Measurements from ENCODE around the gene ADAMTSL1. TPM values are rescaled to one million over a fixed set of nuclear protein-coding genes. Genes with fewer than 3 reads are reported as not detected.
A peak's percentile ranks its signal among the peaks of the same experiment; 100 is the strongest.

ADAMTSL1 gene
- total and polyA plus RNA-seq, 2 of the 8 experiments (the other 6 are each of a cell fraction or from before 2014, with no cell fraction given): 0.84 to 1.1 TPM

DNA sequence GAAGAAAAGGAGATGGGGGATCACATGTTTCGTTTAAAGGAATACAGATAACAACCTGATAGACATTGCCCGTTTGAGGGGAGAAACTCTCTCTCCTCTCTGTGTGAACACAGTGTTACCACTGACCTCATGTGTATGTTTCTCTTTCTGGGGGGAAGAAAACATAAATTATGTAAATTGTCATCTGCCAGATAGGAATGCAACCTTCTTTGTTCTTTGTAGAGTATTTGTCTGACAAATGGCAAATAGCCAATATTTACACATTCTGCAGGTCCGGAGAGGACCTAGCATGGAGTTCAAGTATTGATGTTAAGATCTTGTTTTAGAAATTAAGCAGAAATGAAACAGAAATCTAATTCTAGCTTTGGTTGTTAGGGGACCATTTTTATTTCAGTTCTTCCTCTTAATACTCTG, 282.8 kb downstream of the ADAMTSL1 start:
- 0 out of 2 replicates have a peak overlapping the region, but pooled peaks have one; percentile 39 for H2AFZ ChIP-seq (ENCODE audit: low read length)
- no peak overlapping the region for H2BK120ac ChIP-seq (replicated peaks; ENCODE audit: low read depth, low read length)
- no peaks in the 10 kb centered on the region for H3K79me2 ChIP-seq (ENCODE audit: control insufficient read depth in 1 of 2, insufficient read depth in 2 of 2, low read length in 2 of 2)
- H3K56ac ChIP-seq (replicated peaks; ENCODE audit: insufficient read length, low read depth, low read length): no peak overlapping the region
- no peak overlapping the region for H2BK12ac ChIP-seq (ENCODE audit: low read depth, low read length)
- H3K14ac ChIP-seq (ENCODE audit: insufficient read length): no peak overlapping the region
- H2BK20ac ChIP-seq (ENCODE audit: low read length): no peak overlapping the region
- H3K36me3 ChIP-seq (ENCODE audit: control insufficient read depth in 2 of 4, insufficient read depth in 4 of 4, low read length in 3 of 4): no peaks in the 10 kb centered on the region
- ChIA-PET POLR2A (ENCODE audit: partially characterized antibody) (no interaction called here), CTCF (ENCODE audit: partially characterized antibody) (interaction anchor here (0.6 to 0.9 kb wide), 4 partner anchors 37 to 341 kb away, joined by 3 to 6 read pairs (median 3); no protein-coding TSS in a partner anchor)
- WGBS, 2 experiments (ENCODE audit: extremely low coverage in 1 of 2, insufficient coverage in 1 of 2, insufficient read length in 1 of 2, insufficient replicate concordance in 2 of 2, low coverage in 1 of 2, low lambda C conversion rate in 2 of 2, missing lambda C conversion rate in 1 of 2): 81% methylated on average over 3 of the region's 3 CpGs; no CpG with 5 or more reads in 1 of the 2 experiments
- H3K18ac ChIP-seq (ENCODE audit: extremely low read depth, low read length): no peak overlapping the region
- H3K9me3 ChIP-seq (ENCODE audit: insufficient read depth in 2 of 2, low read depth in 1 of 2, low read length in 1 of 2): no peaks in the 10 kb centered on the region
- no peak overlapping the region for H3K23ac ChIP-seq (ENCODE audit: insufficient read length)
- no peaks in the 10 kb centered on the region for H4K20me1 ChIP-seq (replicated peaks in 1 of 2; ENCODE audit: control insufficient read depth in 1 of 2, insufficient read depth in 2 of 2, low read length in 2 of 2)
- no peak overlapping the region for H2BK15ac ChIP-seq (ENCODE audit: low read length)
- no peaks in the 10 kb centered on the region for H3K4me1 ChIP-seq (replicated peaks in 1 of 4; ENCODE audit: control insufficient read depth in 3 of 4, insufficient read depth in 4 of 4, low read length in 3 of 4)
- H4K8ac ChIP-seq (ENCODE audit: extremely low read depth, insufficient read depth, low read length): no peak overlapping the region
- no peak overlapping the region for H3K9ac ChIP-seq (replicated peaks in 1 of 4; ENCODE audit: extremely low read depth in 1 of 4, low read depth in 3 of 4, low read length in 3 of 4)
- no peak overlapping the region for H3K27ac ChIP-seq (ENCODE audit: low read depth, low read length)
- H3K27me3 ChIP-seq (replicated peaks in 1 of 4; ENCODE audit: control insufficient read depth in 3 of 4, extremely low read depth in 1 of 4, insufficient read depth in 3 of 4, low read length in 3 of 4): no peaks in the 10 kb centered on the region
- no peak for DNase-seq (ENCODE audit: low read depth in 1 of 2, low spot score in 2 of 2)
- TF ChIP-seq EP300 (IDR thresholded peaks at IDR 0.05; ENCODE audit: borderline replicate concordance in 1 of 2, low read depth in 2 of 2, low read length in 2 of 2): no peak
- TF ChIP-seq TEAD4 (IDR thresholded peaks at IDR 0.05; ENCODE audit: low read depth, low read length): no peak
- no peak overlapping the region for H3K4me3 ChIP-seq (ENCODE audit: extremely low read depth in 1 of 4, insufficient read depth in 2 of 4, low read depth in 3 of 4, low read length in 4 of 4)
- no peaks in the 10 kb centered on the region for H3K79me1 ChIP-seq (ENCODE audit: low read depth, low read length)
- H4K91ac ChIP-seq (replicated peaks; ENCODE audit: insufficient read length, low read length): no peak overlapping the region
- H2BK5ac ChIP-seq (ENCODE audit: low read depth, low read length): no peak overlapping the region
- H3K23me2 ChIP-seq (ENCODE audit: low read depth, low read length): no peaks in the 10 kb centered on the region; the same call in 1 of the 2 replicates
- FAIRE-seq: no peak
- no peak overlapping the region for H2AK5ac ChIP-seq (ENCODE audit: low read depth, low read length)
- no peak overlapping the region; a peak in 1 of 4 replicates for H3K4me2 ChIP-seq (ENCODE audit: insufficient read depth in 1 of 2, low read depth in 2 of 2, low read length in 2 of 2)
- no peak overlapping the region for H3K4ac ChIP-seq (replicated peaks; ENCODE audit: insufficient read length, low read depth, low read length)
- H4K5ac ChIP-seq (ENCODE audit: insufficient read length, low read depth, low read length): no peak overlapping the region

All from H1 (cell line).